GM13976 (cell line): ENCODE measurements around the gene PNPLA7.

ENCODE experiments used
- DNase-seq: peaks from one replicate; pipeline ENCODE4 v3.0.0; 2012; ENCODE audit warnings: low spot score
- in situ Hi-C: fragments of 300-500 bp; cut with MboI; formaldehyde crosslinking; loops from one replicate; pipeline ENCODE4 v1.12.0; 2022; ENCODE audit warnings: low sequenced_read_pairs, mixed read lengths, inconsistent platforms; ENCODE audit not compliant: unreplicated experiment
- TF ChIP-seq, protein P1 (sequence below): IDR thresholded peaks from 2 replicates; pipeline ENCODE4 v1.5.1; 2012; ENCODE audit warnings: borderline replicate concordance, mild to moderate bottlenecking; ENCODE audit not compliant: insufficient read depth; ENCODE audit errors: extremely low read depth, missing control alignments, control extremely low read depth

Gene PNPLA7

DNA sequence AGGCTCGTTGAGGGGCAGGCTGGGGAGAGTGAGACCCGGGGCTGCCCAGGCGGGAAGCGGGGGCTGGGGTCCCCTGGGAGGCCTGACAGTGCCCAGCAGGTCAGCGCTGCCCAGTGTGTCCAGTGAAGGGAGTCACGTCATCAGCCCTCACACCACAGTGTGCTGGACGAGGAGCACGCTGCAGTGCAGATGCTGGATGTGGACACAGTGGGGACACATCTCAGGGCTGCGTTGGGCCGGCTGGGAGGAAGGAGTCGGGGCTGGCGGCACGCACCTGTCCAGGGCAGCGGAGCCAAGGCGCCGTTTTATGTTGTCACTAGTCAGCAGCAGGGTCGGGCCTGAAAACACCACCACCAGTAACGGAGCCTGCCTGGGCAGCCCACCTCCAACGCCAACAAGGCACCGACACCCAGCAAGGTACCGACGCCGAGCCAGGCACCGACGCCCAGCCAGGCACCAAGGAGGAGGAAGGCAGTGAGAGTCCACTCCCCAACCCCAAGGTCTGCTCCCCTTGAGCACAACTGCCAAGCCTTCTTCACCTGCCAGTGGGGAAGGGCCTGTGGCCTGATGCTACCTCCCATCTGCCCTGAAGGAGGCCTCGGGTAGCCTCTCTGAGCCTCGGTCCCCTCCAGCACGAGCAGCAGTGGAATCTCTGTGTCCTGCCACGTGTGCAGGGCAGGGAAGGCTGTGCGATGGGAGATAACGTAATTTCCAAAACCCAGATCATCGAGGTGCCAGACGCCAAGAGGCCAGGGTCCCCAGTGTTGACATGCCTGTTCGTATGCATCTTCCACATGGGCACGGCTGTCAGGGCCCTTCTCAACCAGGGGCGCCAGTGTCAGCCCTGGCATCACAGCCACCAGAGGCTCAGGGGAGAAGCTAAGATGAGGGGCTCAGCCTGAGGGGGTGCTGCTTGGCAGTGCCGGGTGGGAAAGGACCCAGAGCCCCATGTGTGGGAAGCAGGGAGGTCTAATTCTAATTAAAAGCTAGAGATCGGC, 69.2 kb downstream of the PNPLA7 start:
- TF ChIP-seq, protein P1, sequence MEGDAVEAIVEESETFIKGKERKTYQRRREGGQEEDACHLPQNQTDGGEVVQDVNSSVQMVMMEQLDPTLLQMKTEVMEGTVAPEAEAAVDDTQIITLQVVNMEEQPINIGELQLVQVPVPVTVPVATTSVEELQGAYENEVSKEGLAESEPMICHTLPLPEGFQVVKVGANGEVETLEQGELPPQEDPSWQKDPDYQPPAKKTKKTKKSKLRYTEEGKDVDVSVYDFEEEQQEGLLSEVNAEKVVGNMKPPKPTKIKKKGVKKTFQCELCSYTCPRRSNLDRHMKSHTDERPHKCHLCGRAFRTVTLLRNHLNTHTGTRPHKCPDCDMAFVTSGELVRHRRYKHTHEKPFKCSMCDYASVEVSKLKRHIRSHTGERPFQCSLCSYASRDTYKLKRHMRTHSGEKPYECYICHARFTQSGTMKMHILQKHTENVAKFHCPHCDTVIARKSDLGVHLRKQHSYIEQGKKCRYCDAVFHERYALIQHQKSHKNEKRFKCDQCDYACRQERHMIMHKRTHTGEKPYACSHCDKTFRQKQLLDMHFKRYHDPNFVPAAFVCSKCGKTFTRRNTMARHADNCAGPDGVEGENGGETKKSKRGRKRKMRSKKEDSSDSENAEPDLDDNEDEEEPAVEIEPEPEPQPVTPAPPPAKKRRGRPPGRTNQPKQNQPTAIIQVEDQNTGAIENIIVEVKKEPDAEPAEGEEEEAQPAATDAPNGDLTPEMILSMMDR = no peak
- in situ Hi-C loops = no loop called here
- no peak for DNase-seq

GRCh38 chr9:137479892-137480685, 70.1 kb downstream of the PNPLA7 start:
- no peak for DNase-seq
- in situ Hi-C loops = no loop called here
- TF ChIP-seq, protein P1 = no peak

GRCh38 chr9:137478962-137479861, 71.0 kb downstream of the PNPLA7 start:
- DNase-seq = no peak
- TF ChIP-seq, protein P1 = no peak
- in situ Hi-C loops = no loop called here

DNA sequence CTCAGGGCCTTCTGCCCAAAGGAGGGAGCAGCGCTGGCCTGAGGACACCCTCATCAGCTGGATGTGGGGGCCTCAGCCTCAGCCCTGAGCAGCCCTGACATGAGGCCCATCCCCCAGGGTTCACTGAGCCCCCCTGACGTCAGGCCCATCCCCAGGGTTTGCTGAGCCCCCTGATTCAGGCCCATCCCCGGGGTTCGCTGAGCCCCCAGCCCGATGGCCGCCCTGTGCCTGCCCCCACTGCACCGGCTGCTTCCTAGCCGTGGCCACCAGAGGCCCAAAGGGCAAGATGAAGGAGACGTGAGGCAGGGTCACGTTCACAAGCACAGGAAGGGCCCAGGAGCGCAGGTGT, 71.6 kb downstream of the PNPLA7 start:
- DNase-seq = no peak
- in situ Hi-C loops = no loop called here
- TF ChIP-seq, protein P1 = no peak

DNA sequence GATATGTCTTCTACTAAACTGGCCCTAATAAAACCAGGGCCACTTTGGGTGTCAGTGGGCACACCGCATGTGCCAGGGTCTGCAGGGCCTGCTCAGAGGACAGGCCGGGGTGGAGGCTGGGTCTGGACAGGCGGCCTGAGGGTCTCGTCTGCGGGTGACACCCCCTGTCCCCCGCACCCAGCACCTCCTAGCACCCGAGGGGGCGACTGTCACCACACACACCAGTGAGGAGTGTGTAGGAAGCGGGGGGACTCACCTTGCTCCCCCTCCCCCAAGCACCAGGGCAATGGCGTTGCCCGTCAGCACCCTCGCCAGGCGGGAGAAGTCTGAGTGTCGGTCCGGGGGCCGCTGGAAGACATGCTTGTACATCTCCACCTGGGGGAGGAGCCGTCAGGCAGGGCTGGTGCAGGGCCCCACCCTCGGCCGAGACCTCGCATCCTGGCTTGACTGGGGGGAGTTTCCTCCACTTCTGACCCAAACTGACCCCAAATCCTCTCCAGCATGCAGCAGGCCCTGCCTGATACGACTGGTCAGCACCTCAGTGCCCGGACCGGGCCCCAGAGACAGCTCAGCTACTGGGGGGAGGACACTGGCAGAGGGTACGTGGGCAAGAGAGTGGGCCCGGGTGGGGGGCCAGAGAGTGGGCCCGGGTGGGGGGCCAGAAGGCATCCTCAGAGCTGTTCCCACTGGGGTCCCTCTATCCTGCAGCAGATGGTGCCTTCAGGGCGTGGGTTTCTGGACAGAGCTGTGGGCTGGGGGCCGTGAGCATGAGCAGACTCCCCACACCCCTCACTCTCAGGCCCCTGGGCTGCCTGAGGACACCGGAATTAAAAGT, 72.2 kb downstream of the PNPLA7 start:
- DNase-seq = no peak
- in situ Hi-C loops = no loop called here
- TF ChIP-seq, protein P1 = no peak
